ENCODE measurements around the gene ADAM12.
"Not testable (repeated sequence)": the region's sequence is repeated elsewhere in the genome, so short reads cannot be mapped to it uniquely, and the experiment has no call there.

ADAM12 gene

GRCh38 chr10:126172755-126173154, 215.5 kb downstream of the ADAM12 start:
- not testable (repeated sequence) for H2AFZ ChIP-seq (ENCODE audit: insufficient read depth, low read length, poor library complexity); H2BK12ac ChIP-seq (ENCODE audit: low read length); H2AK5ac ChIP-seq (ENCODE audit: low read length); DNase-seq; H3K4me2 ChIP-seq (ENCODE audit: low read length); H3K9me3 ChIP-seq (ENCODE audit: insufficient read depth, low read depth, low read length); H2BK5ac ChIP-seq (ENCODE audit: low read depth, low read length, poor library complexity); H3K79me1 ChIP-seq (ENCODE audit: low read length); H4K91ac ChIP-seq (ENCODE audit: low read depth, low read length); H3K4me1 ChIP-seq (ENCODE audit: control insufficient read depth in 1 of 2, insufficient read depth in 2 of 2, low read length in 2 of 2); H3K14ac ChIP-seq (ENCODE audit: low read length); H3K9ac ChIP-seq (ENCODE audit: low read length); H3K79me2 ChIP-seq (ENCODE audit: control insufficient read depth, insufficient read depth, low read length, poor library complexity); H4K8ac ChIP-seq (ENCODE audit: low read depth, low read length); H3K27me3 ChIP-seq (ENCODE audit: insufficient read depth, low read length); H3K36me3 ChIP-seq (ENCODE audit: control insufficient read depth in 1 of 2, insufficient read depth in 2 of 2, low read length in 2 of 2); H3K18ac ChIP-seq (ENCODE audit: low read length); H3K4ac ChIP-seq (ENCODE audit: low read depth, low read length); H3K23ac ChIP-seq (ENCODE audit: low read length); H4K12ac ChIP-seq (ENCODE audit: low read depth, low read length); H2BK120ac ChIP-seq (ENCODE audit: insufficient read depth, low read length, poor library complexity); H3K4me3 ChIP-seq (ENCODE audit: low read depth, low read length); H3K27ac ChIP-seq (ENCODE audit: low read depth, low read length)
- WGBS (ENCODE audit: extremely low coverage, insufficient coverage, insufficient read length), result no CpG with 5 or more reads among the region's 1 CpG

DNA sequence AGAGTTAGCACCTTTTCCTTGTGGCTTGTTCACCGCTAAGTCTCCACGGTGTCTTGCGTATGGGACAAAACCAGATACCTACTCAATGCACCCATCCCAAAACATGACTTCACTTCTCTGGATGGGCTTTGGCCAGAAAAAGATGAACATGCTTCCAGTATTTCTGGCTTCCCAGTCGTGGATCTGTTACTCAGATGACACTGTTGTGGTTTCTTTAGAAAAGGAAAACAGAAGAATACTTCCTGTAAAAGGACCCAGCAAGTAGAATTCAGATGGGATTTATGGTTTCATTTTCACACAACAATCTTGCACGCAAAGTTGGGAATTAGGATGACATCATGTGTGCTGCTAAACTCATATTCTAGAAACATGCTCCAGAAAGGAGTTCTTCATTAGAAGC, 216.7 kb downstream of the ADAM12 start:
- H2BK120ac ChIP-seq (ENCODE audit: insufficient read depth, low read length, poor library complexity), result no peak overlapping the region
- no CpG with 5 or more reads among the region's 5 CpGs for WGBS (ENCODE audit: extremely low coverage, insufficient coverage, insufficient read length)
- no peaks in the 10 kb centered on the region for H3K36me3 ChIP-seq (ENCODE audit: control insufficient read depth in 1 of 2, insufficient read depth in 2 of 2, low read length in 2 of 2)
- no peak overlapping the region for H2AK5ac ChIP-seq (ENCODE audit: low read length)
- H2BK5ac ChIP-seq (ENCODE audit: low read depth, low read length, poor library complexity), result no peak overlapping the region
- peak in 1 of 2 donors; percentile 56 for DNase-seq
- H2BK12ac ChIP-seq (ENCODE audit: low read length), result no peak overlapping the region
- H3K79me1 ChIP-seq (ENCODE audit: low read length), result no peaks in the 10 kb centered on the region
- H3K4me1 ChIP-seq (ENCODE audit: control insufficient read depth in 1 of 2, insufficient read depth in 2 of 2, low read length in 2 of 2), result peaks cover 0 to 1% of the 10 kb centered on the region in 2 experiments
- H3K27me3 ChIP-seq (ENCODE audit: insufficient read depth, low read length), result no peaks in the 10 kb centered on the region
- no peak overlapping the region for H4K8ac ChIP-seq (ENCODE audit: low read depth, low read length)
- no peak overlapping the region for H4K12ac ChIP-seq (ENCODE audit: low read depth, low read length)
- H2AFZ ChIP-seq (ENCODE audit: insufficient read depth, low read length, poor library complexity), result no peak overlapping the region
- no peak overlapping the region for H3K18ac ChIP-seq (ENCODE audit: low read length)
- H3K14ac ChIP-seq (ENCODE audit: low read length), result no peak overlapping the region
- no peak overlapping the region for H3K23ac ChIP-seq (ENCODE audit: low read length)
- no peak overlapping the region for H3K4me3 ChIP-seq (ENCODE audit: low read depth, low read length)
- no peaks in the 10 kb centered on the region for H3K9me3 ChIP-seq (ENCODE audit: insufficient read depth, low read depth, low read length)
- no peak overlapping the region for H3K4ac ChIP-seq (ENCODE audit: low read depth, low read length)
- no peak overlapping the region for H3K4me2 ChIP-seq (ENCODE audit: low read length)
- H3K27ac ChIP-seq (ENCODE audit: low read depth, low read length), result no peak overlapping the region
- no peak overlapping the region for H3K9ac ChIP-seq (ENCODE audit: low read length)
- H3K79me2 ChIP-seq (ENCODE audit: control insufficient read depth, insufficient read depth, low read length, poor library complexity), result no peaks in the 10 kb centered on the region
- no peak overlapping the region for H4K91ac ChIP-seq (ENCODE audit: low read depth, low read length)

DNA sequence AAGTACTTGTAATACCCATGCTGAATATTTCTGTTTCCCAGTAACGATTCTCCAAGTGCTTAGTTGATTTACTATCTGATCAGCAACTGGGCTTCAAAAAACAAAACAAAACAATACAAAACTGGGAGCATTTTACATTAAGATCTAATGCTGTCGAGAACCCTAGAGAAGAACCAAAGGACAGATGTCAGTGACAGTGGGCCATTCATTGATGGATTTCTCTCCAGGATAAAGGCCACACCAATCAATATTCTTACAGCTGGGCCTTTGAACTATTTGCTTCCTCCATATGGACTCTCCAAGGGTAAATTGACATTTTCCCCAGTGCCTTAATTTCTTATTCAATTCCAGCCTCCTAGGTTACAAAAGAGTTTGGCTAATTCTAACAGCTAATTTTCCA, 217.5 kb downstream of the ADAM12 start:
- Histone ChIP-seq H3K9ac (ENCODE audit: low read length) (no peak overlapping the region), H3K4me1 (ENCODE audit: control insufficient read depth in 1 of 2, insufficient read depth in 2 of 2, low read length in 2 of 2) (peaks cover 0 to 1% of the 10 kb centered on the region in 2 experiments), H4K91ac (ENCODE audit: low read depth, low read length) (no peak overlapping the region), H4K12ac (ENCODE audit: low read depth, low read length) (no peak overlapping the region), H3K18ac (ENCODE audit: low read length) (no peak overlapping the region), H3K79me2 (ENCODE audit: control insufficient read depth, insufficient read depth, low read length, poor library complexity) (no peaks in the 10 kb centered on the region), H3K9me3 (ENCODE audit: insufficient read depth, low read depth, low read length) (no peaks in the 10 kb centered on the region), H3K36me3 (ENCODE audit: control insufficient read depth in 1 of 2, insufficient read depth in 2 of 2, low read length in 2 of 2) (no peaks in the 10 kb centered on the region), H3K27me3 (ENCODE audit: insufficient read depth, low read length) (no peaks in the 10 kb centered on the region), H3K79me1 (ENCODE audit: low read length) (no peaks in the 10 kb centered on the region), H3K4me2 (ENCODE audit: low read length) (no peak overlapping the region), H3K27ac (ENCODE audit: low read depth, low read length) (no peak overlapping the region), H2BK12ac (ENCODE audit: low read length) (no peak overlapping the region), H3K23ac (ENCODE audit: low read length) (no peak overlapping the region), H4K8ac (ENCODE audit: low read depth, low read length) (no peak overlapping the region), H3K14ac (ENCODE audit: low read length) (no peak overlapping the region), H3K4ac (ENCODE audit: low read depth, low read length) (no peak overlapping the region), H2AK5ac (ENCODE audit: low read length) (no peak overlapping the region), H2AFZ (ENCODE audit: insufficient read depth, low read length, poor library complexity) (no peak overlapping the region), H2BK5ac (ENCODE audit: low read depth, low read length, poor library complexity) (no peak overlapping the region), H3K4me3 (ENCODE audit: low read depth, low read length) (no peak overlapping the region), H2BK120ac (ENCODE audit: insufficient read depth, low read length, poor library complexity) (no peak overlapping the region)
- DNase-seq, result no peak
- WGBS (ENCODE audit: extremely low coverage, insufficient coverage, insufficient read length), result no CpG with 5 or more reads among the region's 2 CpGs

DNA sequence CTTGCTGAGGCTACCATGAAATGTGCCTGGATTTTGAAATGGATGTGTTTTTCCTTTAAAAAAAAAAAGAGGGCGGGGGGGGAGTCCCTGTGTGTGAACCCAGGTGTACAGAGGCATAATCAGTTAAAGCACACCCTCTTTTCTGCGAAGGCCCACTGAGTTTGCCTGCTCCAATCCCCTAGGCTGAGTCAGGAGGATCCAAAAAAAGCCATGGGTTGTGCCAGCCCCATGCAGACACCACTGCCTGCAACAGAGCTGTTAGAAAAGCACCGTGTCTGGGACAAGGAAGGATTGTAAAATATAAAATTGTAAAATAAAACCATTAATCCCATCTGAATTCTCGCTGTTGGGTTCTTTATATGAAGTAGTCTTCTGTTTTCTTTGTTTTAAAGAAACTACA, 217.9 kb downstream of the ADAM12 start:
- H4K91ac ChIP-seq (ENCODE audit: low read depth, low read length), result no peak overlapping the region
- no peak for DNase-seq
- no peaks in the 10 kb centered on the region for H3K36me3 ChIP-seq (ENCODE audit: control insufficient read depth in 1 of 2, insufficient read depth in 2 of 2, low read length in 2 of 2)
- no peak overlapping the region for H3K23ac ChIP-seq (ENCODE audit: low read length)
- no peak overlapping the region for H3K18ac ChIP-seq (ENCODE audit: low read length)
- H3K27ac ChIP-seq (ENCODE audit: low read depth, low read length), result no peak overlapping the region
- no peak overlapping the region for H3K9ac ChIP-seq (ENCODE audit: low read length)
- H3K4ac ChIP-seq (ENCODE audit: low read depth, low read length), result no peak overlapping the region
- H3K4me3 ChIP-seq (ENCODE audit: low read depth, low read length), result no peak overlapping the region
- H3K4me1 ChIP-seq (ENCODE audit: control insufficient read depth in 1 of 2, insufficient read depth in 2 of 2, low read length in 2 of 2), result no peaks in the 10 kb centered on the region
- H3K4me2 ChIP-seq (ENCODE audit: low read length), result no peak overlapping the region
- no peaks in the 10 kb centered on the region for H3K79me1 ChIP-seq (ENCODE audit: low read length)
- no peak overlapping the region for H4K12ac ChIP-seq (ENCODE audit: low read depth, low read length)
- no peaks in the 10 kb centered on the region for H3K9me3 ChIP-seq (ENCODE audit: insufficient read depth, low read depth, low read length)
- H2AK5ac ChIP-seq (ENCODE audit: low read length), result no peak overlapping the region
- no peak overlapping the region for H3K14ac ChIP-seq (ENCODE audit: low read length)
- no peak overlapping the region for H2AFZ ChIP-seq (ENCODE audit: insufficient read depth, low read length, poor library complexity)
- H3K27me3 ChIP-seq (ENCODE audit: insufficient read depth, low read length), result no peaks in the 10 kb centered on the region
- no peak overlapping the region for H4K8ac ChIP-seq (ENCODE audit: low read depth, low read length)
- no peaks in the 10 kb centered on the region for H3K79me2 ChIP-seq (ENCODE audit: control insufficient read depth, insufficient read depth, low read length, poor library complexity)
- WGBS (ENCODE audit: extremely low coverage, insufficient coverage, insufficient read length), result no CpG with 5 or more reads among the region's 4 CpGs
- H2BK5ac ChIP-seq (ENCODE audit: low read depth, low read length, poor library complexity), result no peak overlapping the region
- H2BK120ac ChIP-seq (ENCODE audit: insufficient read depth, low read length, poor library complexity), result no peak overlapping the region
- H2BK12ac ChIP-seq (ENCODE audit: low read length), result no peak overlapping the region

All from trophoblast cell (in vitro differentiated cells and primary cell).